SK-N-SH (cell line): ENCODE data around the gene DNASE1L3.

Source experiments
- CTCF ChIP-seq: fragments of 200-600 bp; sonication (generic); IDR thresholded peaks from 2 replicates; pipeline ENCODE4 v1.6.1; 2017; ENCODE audit warnings: antibody characterized with exemption, mild to moderate bottlenecking, moderate library complexity
- EZH2phosphoT487 ChIP-seq: fragments of 200-600 bp; sonication (generic); IDR thresholded peaks from 2 replicates; pipeline ENCODE4 v1.6.1; 2017; ENCODE audit warnings: low read depth, mixed run types, mild to moderate bottlenecking, antibody characterized with exemption, moderate library complexity, borderline replicate concordance
- FOXJ3 ChIP-seq: sonication (generic); formaldehyde crosslinking; IDR thresholded peaks from 2 replicates; pipeline ENCODE4 v1.5.1; 2020; ENCODE audit warnings: mild to moderate bottlenecking, missing genetic modification reagents
- MAX ChIP-seq: IDR thresholded peaks from 2 replicates; pipeline ENCODE4 v1.4.0; 2012; ENCODE audit warnings: low read depth
- POLR2AphosphoS5 ChIP-seq: IDR thresholded peaks from 2 replicates; pipeline ENCODE4 v1.6.1; 2012; ENCODE audit warnings: low read depth, low read length
- RCOR1 ChIP-seq: fragments of 150-350 bp; IDR thresholded peaks from 2 replicates; pipeline ENCODE4 v1.6.1; 2017; ENCODE audit warnings: antibody characterized with exemption, low read length
- TEAD4 ChIP-seq: IDR thresholded peaks from 2 replicates; pipeline ENCODE4 v1.4.0; 2012; ENCODE audit warnings: mild to moderate bottlenecking, borderline replicate concordance; ENCODE audit not compliant: insufficient read depth
- USF2 ChIP-seq: fragments of 150-350 bp; IDR thresholded peaks from 2 replicates; pipeline ENCODE4 v1.6.1; 2017; ENCODE audit warnings: antibody characterized with exemption, low read length, low read depth, borderline replicate concordance

DNA sequence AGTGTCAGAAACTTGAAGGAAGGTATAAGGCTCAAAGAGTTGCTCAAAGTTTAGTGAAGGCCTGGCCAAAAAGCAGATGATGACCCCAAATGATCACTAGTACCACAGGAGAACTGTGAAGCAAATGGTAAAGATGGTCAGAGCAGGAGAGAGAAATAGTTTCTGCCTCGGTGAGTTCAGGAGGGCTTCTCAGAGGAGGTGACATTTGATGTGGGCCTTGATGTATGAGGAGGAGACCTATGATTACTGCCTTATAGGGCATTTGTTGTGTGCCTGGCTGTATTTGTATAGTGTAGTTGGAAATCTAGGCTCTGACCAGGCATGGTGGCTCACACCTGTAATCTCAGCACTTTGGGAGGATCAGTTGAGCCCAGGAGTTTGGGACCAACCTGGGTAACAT lies 50.4 kb downstream of the DNASE1L3 start:
- TF ChIP-seq CTCF, result no peak
- TF ChIP-seq POLR2AphosphoS5, result no peak
- no peak for TF ChIP-seq RCOR1
- TF ChIP-seq EZH2phosphoT487, result no peak
- TF ChIP-seq FOXJ3 (CRISPR knock-in tag), result no peak
- TF ChIP-seq USF2, result no peak
- no peak for TF ChIP-seq TEAD4
- TF ChIP-seq MAX, result no peak
